ENCODE measurements around the gene PES1.

DNA sequence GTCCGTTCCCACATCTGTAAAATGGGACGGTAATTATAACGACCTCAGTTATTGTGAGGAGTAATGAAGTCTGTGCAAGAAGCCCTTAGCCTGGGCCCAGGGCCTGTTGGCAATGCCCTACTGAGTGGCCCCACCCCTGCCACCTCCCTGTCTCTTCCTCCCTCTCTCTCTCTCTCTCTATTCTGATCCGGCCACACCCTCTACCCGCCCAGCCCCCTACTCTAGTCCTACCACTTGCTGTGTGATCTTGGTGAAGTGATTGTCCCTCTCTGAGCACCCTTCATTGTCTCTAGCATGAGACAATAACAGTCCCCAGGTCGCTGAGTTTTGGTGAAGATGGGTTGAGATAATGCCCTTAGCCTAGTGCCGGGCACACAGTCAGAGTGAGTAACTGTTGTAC, 37.7 kb downstream of the PES1 start:
- TF ChIP-seq, protein P1, sequence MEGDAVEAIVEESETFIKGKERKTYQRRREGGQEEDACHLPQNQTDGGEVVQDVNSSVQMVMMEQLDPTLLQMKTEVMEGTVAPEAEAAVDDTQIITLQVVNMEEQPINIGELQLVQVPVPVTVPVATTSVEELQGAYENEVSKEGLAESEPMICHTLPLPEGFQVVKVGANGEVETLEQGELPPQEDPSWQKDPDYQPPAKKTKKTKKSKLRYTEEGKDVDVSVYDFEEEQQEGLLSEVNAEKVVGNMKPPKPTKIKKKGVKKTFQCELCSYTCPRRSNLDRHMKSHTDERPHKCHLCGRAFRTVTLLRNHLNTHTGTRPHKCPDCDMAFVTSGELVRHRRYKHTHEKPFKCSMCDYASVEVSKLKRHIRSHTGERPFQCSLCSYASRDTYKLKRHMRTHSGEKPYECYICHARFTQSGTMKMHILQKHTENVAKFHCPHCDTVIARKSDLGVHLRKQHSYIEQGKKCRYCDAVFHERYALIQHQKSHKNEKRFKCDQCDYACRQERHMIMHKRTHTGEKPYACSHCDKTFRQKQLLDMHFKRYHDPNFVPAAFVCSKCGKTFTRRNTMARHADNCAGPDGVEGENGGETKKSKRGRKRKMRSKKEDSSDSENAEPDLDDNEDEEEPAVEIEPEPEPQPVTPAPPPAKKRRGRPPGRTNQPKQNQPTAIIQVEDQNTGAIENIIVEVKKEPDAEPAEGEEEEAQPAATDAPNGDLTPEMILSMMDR (IDR thresholded peaks at IDR 0.05): no peak
- no peak for TF ChIP-seq POLR2A (IDR thresholded peaks at IDR 0.05)

Data from testis (tissue), 2 donors.